COR-L47 (cell line): ENCODE measurements around the gene RFTN1.
A peak's percentile ranks its signal among the peaks of the same experiment; 100 is the strongest.

Source experiments
- DNase-seq: peaks from one replicate; lab custom pipeline; 2025; lab: John Stamatoyannopoulos, UW

RFTN1 gene

GRCh38 chr3:16302082-16302631, 211.3 kb downstream of the RFTN1 start:
- DNase-seq, result no peak

DNA sequence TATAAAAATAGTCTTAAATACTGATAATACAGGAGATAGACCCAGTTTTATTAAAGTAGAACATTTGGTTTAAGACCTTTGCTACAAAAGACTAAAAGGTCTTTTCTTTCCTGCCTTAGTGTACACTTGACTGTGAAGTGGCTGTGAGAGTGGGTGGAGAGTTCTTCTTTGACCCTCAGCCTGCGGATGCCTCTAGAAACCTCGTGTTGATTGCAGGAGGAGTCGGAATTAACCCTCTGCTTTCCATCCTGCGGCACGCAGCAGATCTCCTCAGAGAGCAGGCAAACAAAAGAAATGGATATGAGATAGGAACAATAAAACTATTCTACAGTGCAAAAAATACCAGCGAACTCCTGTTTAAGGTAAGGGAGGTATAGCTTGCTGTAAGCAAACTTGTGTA, 212.0 kb downstream of the RFTN1 start:
- no peak for DNase-seq

GRCh38 chr3:16300881-16301359, 212.6 kb downstream of the RFTN1 start:
- DNase-seq, result no peak

GRCh38 chr3:16300307-16300706, 213.2 kb downstream of the RFTN1 start:
- DNase-seq, result no peak

- DNase-seq, result no peak
Observed at GRCh38 chr3:16299746-16300145, 213.8 kb downstream of the RFTN1 start.

DNA sequence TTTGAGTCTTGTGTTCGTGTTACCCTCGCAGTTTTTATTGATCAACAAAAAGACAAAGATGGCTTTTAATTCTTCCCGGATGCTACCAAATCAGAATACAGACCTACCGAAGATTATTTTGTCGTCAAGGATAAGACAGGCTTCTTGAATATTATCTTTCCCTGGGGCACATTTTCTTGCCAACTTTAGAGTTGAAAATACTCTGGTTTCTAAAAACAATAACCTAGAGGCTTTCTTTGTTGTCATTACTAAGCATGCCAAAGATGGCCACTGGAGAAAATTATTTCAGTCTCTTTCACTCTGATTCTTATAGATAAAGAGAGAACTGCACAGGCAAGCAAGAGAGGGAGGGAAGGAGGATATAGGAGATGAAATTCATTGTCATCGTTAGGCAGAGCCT, 214.6 kb downstream of the RFTN1 start:
- DNase-seq, result no peak

GRCh38 chr3:16297997-16298885, 215.3 kb downstream of the RFTN1 start:
- DNase-seq, result no peak

- no peak for DNase-seq
Observed at GRCh38 chr3:16295298-16295890, 218.1 kb downstream of the RFTN1 start.

DNA sequence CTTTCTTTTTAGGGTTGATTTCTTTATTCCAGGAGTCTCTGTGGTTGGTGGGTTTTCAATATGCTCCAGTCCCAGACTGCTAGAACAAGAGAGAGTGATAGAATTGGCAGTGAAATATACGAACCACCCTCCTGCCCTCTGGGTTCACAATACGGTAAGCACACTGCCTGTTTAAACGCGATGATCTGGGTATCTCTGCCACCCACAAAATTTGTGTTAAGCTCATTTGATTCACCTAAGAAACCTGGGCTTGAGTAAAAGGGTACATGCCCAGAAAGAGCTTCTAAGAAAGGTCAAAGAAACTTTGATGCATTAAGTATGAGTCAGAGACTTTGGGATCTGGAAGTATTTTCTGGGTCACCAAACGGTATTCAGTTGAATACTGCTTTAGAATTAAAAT, 218.7 kb downstream of the RFTN1 start:
- no peak for DNase-seq

GRCh38 chr3:16290827-16291196, 222.7 kb downstream of the RFTN1 start:
- DNase-seq, result no peak

DNA sequence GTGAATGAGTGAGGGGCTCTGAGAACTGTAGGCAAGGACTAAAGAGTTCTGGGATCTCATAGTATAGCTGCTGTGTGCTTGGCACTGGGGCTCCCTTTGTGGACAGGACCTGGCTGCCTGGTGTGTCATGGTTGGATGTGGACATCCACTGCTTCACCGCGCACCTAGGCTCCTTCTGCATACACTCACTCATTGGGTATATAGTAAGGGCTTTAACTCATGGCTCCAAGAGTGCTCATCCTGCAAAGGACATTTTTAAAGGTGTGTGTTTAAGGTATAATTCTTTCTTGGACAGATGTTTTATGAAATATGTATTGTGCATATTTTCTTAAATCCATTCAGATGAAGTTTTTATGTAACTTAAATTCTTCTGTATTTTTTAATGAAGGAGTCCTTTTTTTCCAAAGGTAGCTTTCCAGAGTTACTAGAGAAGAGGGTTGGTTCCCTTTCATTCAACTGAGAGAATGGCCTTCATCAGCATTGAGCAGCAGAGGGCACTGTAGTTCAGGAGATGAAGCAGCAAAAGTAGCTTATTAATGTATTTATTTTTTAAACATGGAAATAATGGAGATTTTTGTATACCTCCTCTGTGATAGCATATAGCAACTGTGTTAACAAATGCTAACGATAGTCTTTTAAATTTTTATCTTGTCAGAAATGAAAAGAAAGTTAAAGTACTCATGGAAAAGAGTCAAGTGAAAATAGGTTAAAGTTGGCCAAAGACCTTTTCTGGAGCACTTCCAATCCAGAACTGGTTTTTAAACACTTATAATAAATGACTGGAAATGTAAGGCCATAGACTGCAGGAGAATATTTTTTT, 223.3 kb downstream of the RFTN1 start:
- DNase-seq, result peak; percentile 16

DNA sequence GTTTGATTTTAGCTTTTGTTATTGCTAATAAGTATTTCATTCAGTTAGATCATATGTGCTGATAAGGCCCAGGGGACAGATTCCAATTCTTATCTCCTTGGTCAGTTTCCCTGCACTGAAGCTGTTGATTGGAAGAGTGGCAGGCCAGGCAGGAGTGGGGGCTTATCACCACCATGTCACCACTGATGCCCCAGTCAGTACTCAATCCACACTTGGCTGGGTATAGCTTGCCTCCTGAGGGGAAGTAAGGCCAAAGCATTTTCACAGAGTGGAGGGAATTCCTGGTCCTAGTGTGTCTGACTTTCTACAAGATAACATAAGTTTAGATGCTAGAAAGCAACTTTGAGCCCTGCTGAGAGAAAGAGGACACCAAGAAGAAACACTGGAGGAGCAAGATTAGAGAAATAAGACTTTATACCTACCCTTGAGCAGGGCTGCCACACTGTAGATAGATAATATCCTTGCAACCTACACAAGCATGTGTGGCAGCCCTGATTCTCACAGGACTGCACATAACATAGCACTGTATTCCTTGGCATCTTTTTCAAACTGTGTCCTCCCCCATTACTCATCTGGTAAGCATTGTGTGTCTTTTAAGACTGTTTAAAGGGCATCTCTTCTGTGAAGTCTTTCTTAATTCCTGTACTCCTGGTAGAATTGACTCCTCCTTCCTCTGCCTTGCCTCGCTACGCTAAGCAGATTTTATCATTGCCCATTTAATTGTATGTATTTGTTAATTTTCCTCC, 224.2 kb downstream of the RFTN1 start:
- no peak for DNase-seq

DNA sequence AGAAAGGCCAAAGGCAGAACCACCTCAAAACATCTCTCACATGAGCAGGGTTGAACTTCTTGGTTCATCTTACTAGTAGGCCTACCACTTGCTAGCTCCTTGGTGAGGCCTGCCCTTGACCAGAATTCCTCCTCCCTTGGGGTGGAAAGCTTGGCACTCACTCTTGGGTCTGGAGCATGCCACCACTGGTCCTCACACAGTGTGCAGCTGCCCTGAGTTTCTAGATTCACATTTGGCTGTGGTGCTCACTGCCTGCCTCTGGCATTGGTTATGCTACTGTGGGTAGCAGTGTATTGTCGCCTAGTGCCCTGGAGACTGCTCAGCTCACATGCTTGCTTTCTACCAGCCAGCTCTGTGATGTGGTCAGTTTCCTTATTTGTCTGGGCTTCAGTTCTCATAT, 224.8 kb downstream of the RFTN1 start:
- DNase-seq, result no peak

DNA sequence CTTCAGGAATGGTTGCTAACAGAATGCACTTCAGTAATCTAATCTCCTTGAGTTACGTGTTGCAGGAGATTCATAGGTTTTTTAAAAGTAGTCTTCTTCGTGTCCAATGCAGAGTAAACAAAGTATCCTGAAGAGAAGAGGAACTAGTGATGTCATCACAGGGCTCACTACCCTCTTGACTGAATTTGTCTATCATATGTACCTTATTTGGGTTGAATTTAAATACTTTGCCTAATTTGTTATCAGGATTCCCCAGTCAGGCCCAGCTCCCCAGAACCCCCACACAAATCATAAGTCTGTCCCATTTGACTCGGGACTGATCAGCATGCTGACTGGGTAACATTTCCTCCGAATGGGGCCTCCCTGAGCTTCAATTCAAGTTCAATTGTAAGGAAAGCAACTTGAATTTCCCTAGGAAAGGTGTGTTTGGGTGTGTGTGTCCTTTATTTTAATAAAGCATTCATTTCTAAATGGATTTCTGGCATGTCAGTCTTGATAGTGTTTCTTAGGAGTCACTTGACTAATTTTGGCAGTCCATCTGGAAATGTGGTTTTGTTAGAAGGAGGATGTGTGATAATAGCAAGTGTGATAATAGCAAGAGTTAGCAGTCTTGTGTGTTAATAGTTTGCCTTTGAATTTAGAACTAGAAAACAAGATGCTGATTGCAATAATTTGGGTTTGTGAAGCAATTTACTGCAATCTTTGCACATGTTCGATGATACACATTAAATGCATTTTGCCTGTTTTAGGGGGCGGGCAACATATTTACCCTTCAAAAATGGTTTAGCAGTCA, 226.6 kb downstream of the RFTN1 start:
- DNase-seq, result no peak

GRCh38 chr3:16286161-16286560, 227.3 kb downstream of the RFTN1 start:
- DNase-seq, result no peak

- no peak for DNase-seq
Observed at GRCh38 chr3:16284633-16285032, 228.9 kb downstream of the RFTN1 start.

GRCh38 chr3:16280671-16281070, 232.8 kb downstream of the RFTN1 start:
- DNase-seq, result no peak

GRCh38 chr3:16279010-16279801, 234.3 kb downstream of the RFTN1 start:
- DNase-seq, result no peak

GRCh38 chr3:16277471-16277870, 236.0 kb downstream of the RFTN1 start:
- no peak for DNase-seq

DNA sequence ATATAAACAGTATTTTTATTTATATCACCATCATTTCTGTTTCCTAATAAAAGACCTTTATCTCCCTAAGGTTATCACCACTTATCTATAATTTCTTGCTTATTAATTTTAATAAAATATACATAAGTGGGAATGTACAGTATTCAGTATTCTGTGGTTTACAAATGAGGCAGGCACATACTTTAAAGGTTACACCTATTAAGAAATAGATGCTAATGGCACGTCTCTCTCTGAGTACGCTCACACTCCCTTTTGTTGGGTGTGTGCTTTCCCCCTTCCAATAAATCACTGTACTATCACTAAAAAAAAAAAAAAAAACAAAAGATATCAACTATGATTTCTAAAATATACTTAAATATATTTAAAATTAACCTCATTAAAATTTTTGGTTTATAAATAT, 239.6 kb downstream of the RFTN1 start:
- DNase-seq, result no peak
